Mucosa of descending colon (tissue), 3 donors: ENCODE results near the gene PIR. TPM values are rescaled to one million over a fixed set of nuclear protein-coding genes. Genes with fewer than 3 reads are reported as not detected.

Experiments
- ATAC-seq: fragments of 200-7000 bp; cut with Tn5 transposase; one replicate; pipeline ENCODE4 v1.9.1; 2020; ENCODE audit warnings: mild to moderate bottlenecking, moderate library complexity
- DNase-seq, 3 donors: peaks; one replicate each; pipeline ENCODE4 v3.0.0-alpha.2; 2020
- H3K36me3 ChIP-seq: fragments of 200-600 bp; one replicate; pipeline ENCODE4 v1.8.0; 2021; ENCODE audit warnings: low read depth, mild to moderate bottlenecking
- H3K4me1 ChIP-seq: fragments of 200-600 bp; one replicate; pipeline ENCODE4 v1.8.0; 2021; ENCODE audit warnings: low read depth, mild to moderate bottlenecking
- H3K4me3 ChIP-seq: fragments of 200-600 bp; one replicate; pipeline ENCODE4 v1.8.0; 2021; ENCODE audit warnings: mild to moderate bottlenecking
- H3K9me3 ChIP-seq: fragments of 200-600 bp; one replicate; pipeline ENCODE4 v1.8.0; 2021; ENCODE audit warnings: mild to moderate bottlenecking
- CTCF ChIP-seq: fragments of 200-600 bp; IDR thresholded peaks from one replicate; pipeline ENCODE4 v1.8.0; 2022; ENCODE audit warnings: antibody characterized with exemption, mild to moderate bottlenecking
- intact Hi-C, 2 donors: fragments of 100-400 bp; cut with DNase I in 1 of 2; cut with micrococcal nuclease in 1 of 2; formaldehyde crosslinking; loops; one replicate each; pipeline versions ENCODE4 v1.11.0 to v1.11.1; 2022; cut with DNase I, micrococcal nuclease
- total RNA-seq, 3 donors: library from RNA; stranded (reverse); fragmentation: NEBNext Ultra II Directional in 2 of 3; extraction: Animal tissue kit (Norgen Biotek cat#: 25700) in 2 of 3; gene quantifications; one replicate each; pipeline versions ENCODE4 v1.2.1 to v1.2.4, GENCODE V29; 2021 to 2023
- donor health status: DM: no; HTN: no; CAD: no; lungs with moderate emphysema.
- donor health status: DM: no; HTN: no; CAD: no.
- donor health status: DM: no; HTN: yes; CAD: no.

PIR gene
- total RNA-seq, 3 donors from 2014 or later: 6.0 to 9.7 (median 8.4) TPM

GRCh38 chrX:15418707-15419181 lies 74.4 kb downstream of the PIR start:
- Histone ChIP-seq H3K9me3 (no peaks in the 10 kb centered on the region), H3K4me3 (no peak overlapping the region), H3K36me3 (no peaks in the 10 kb centered on the region), H3K4me1 (no peaks in the 10 kb centered on the region)
- ATAC-seq: no peak
- no peak for DNase-seq
- TF ChIP-seq CTCF: no peak
- intact Hi-C loops: no loop called here

GRCh38 chrX:15418041-15418706 lies 75.0 kb downstream of the PIR start:
- Histone ChIP-seq H3K36me3 (no peaks in the 10 kb centered on the region), H3K9me3 (no peaks in the 10 kb centered on the region), H3K4me1 (no peaks in the 10 kb centered on the region), H3K4me3 (no peak overlapping the region)
- intact Hi-C loops: no loop called here
- ATAC-seq: no peak
- TF ChIP-seq CTCF: no peak
- DNase-seq: no peak

- H3K9me3 ChIP-seq: no peaks in the 10 kb centered on the region
- DNase-seq (no peak), ATAC-seq (no peak)
- H3K36me3 ChIP-seq: no peaks in the 10 kb centered on the region
- TF ChIP-seq CTCF: no peak
- no peaks in the 10 kb centered on the region for H3K4me1 ChIP-seq
- H3K4me3 ChIP-seq: no peak overlapping the region
- intact Hi-C loops: no loop called here
Observed at GRCh38 chrX:15416133-15416993, 76.8 kb downstream of the PIR start.

GRCh38 chrX:15413101-15413500 lies 80.0 kb downstream of the PIR start:
- Histone ChIP-seq H3K4me3 (no peak overlapping the region), H3K4me1 (no peaks in the 10 kb centered on the region), H3K9me3 (no peaks in the 10 kb centered on the region), H3K36me3 (no peaks in the 10 kb centered on the region)
- ATAC-seq (no peak), DNase-seq (no peak)
- intact Hi-C loops: no loop called here
- TF ChIP-seq CTCF: no peak

- no peak overlapping the region for H3K4me3 ChIP-seq
- intact Hi-C loops: no loop called here
- ATAC-seq (no peak), DNase-seq (no peak)
- no peak for TF ChIP-seq CTCF
- no peaks in the 10 kb centered on the region for H3K36me3 ChIP-seq
- no peaks in the 10 kb centered on the region for H3K4me1 ChIP-seq
- H3K9me3 ChIP-seq: no peaks in the 10 kb centered on the region
Observed at GRCh38 chrX:15410947-15411346, 82.2 kb downstream of the PIR start.
